IMR-90 (cell line): ENCODE data around the gene SART1.
A peak's percentile ranks its signal among the peaks of the same experiment; 100 is the strongest.

Experiments used
- CEBPB ChIP-seq: IDR thresholded peaks from 2 replicates; pipeline ENCODE4 v1.6.1; 2012; ENCODE audit warnings: low read depth, low read length, improper control_type of control experiment
- CTCF ChIP-seq: conservative IDR thresholded peaks from 2 replicates; pipeline ENCODE4 v1.5.1; 2012; ENCODE audit warnings: mild to moderate bottlenecking, low read depth, low read length, improper control_type of control experiment
- ELK1 ChIP-seq: fragments of 150-350 bp; IDR thresholded peaks from 2 replicates; pipeline ENCODE4 v1.6.1; 2016; ENCODE audit warnings: low read depth, mild to moderate bottlenecking, low read length, moderate library complexity, borderline replicate concordance
- MAFK ChIP-seq: IDR thresholded peaks from 2 replicates; pipeline ENCODE4 v1.6.1; 2012; ENCODE audit warnings: low read depth, low read length, improper control_type of control experiment
- MAZ ChIP-seq: IDR thresholded peaks from 2 replicates; pipeline ENCODE4 v1.6.1; 2012; ENCODE audit warnings: low read depth, mild to moderate bottlenecking, low read length, improper control_type of control experiment, moderate library complexity, borderline replicate concordance
- POLR2A ChIP-seq: IDR thresholded peaks from 2 replicates; pipeline ENCODE4 v1.6.1; 2012; ENCODE audit warnings: mild to moderate bottlenecking, low read depth, low read length
- SMC3 ChIP-seq: fragments of 150-350 bp; IDR thresholded peaks from 2 replicates; pipeline ENCODE4 v1.6.1; 2016; ENCODE audit warnings: low read depth, mild to moderate bottlenecking, antibody characterized with exemption, low read length, moderate library complexity
- USF2 ChIP-seq: fragments of 150-350 bp; IDR thresholded peaks from 2 replicates; pipeline ENCODE4 v1.6.1; 2017; ENCODE audit warnings: mild to moderate bottlenecking, antibody characterized with exemption, low read length, low read depth

DNA sequence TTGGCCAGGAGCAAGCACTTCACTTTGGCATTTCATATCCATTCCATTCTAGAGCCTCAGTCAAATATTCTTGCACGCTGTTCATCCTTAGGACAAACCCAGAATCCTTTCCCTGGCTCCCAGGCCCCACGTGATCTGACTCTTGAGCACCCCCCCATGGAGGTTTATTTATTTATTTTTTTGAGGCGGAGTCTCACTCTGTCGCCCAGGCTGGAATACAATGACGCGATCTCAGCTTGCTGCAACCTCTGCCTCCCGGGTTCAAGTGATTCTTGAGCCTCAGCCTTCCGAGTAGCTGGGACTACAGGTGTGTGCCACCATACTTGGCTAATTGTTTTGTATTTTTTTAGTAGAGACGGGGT is 29.0 kb upstream of the SART1 start:
- TF ChIP-seq CTCF (peak; percentile 3; the same call in 1 of the 2 replicates), USF2 (peak; percentile 82), CEBPB (no peak), SMC3 (no peak), POLR2A (no peak), MAZ (no peak), ELK1 (no peak), MAFK (no peak)
